Endothelial cell of umbilical vein (primary cell): Measurements from ENCODE around the gene AOX1. TPM values are rescaled to one million over a fixed set of nuclear protein-coding genes. Genes with fewer than 3 reads are reported as not detected.

ENCODE experiments used
- BruUV-seq: library from RNA; stranded (reverse); fragments of 400-500 nt; replicated peaks from 2 replicates; lab custom pipeline; 2021; lab: Mats Ljungman, UMichigan
- CTCF ChIA-PET: fragments of 300-600, 350-600 bp; sonication (Branson Sonifier 250); formaldehyde crosslinking; loops from one replicate; lab custom pipeline; 2021; ENCODE audit warnings: antibody characterized with exemption, inconsistent platforms; lab: Charles Lee
- POLR2A ChIA-PET: fragments of 300-600, 350-600 bp; sonication (Branson Sonifier 250); formaldehyde crosslinking; loops from one replicate; lab custom pipeline; 2021; ENCODE audit warnings: antibody characterized with exemption, inconsistent platforms; lab: Charles Lee
- DNase-seq: peaks from one replicate; pipeline ENCODE4 v3.0.0-alpha.2; 2011; ENCODE audit warnings: low read depth, low spot score
- FAIRE-seq: peaks from 2 replicates; lab custom pipeline; 2011; peaks lifted over from hg19 to GRCh38; lab: Jason Lieb, UNC
- H2AFZ ChIP-seq: 2 replicates; pipeline ENCODE4 v1.6.0; 2012; ENCODE audit warnings: low read depth, low read length, control low read depth, inconsistent platforms
- H3K27ac ChIP-seq: 2 replicates; pipeline ENCODE4 v1.5.1; 2011; ENCODE audit warnings: low read depth, mild to moderate bottlenecking, control low read depth, low read length, moderate library complexity; ENCODE audit not compliant: insufficient read depth
- H3K27me3 ChIP-seq, 2 experiments: 2 replicates each; pipeline versions ENCODE4 v1.6.0 to v1.6.1; 2011; ENCODE audit warnings: low read length in 2 of 2, mixed read lengths in 1 of 2; ENCODE audit not compliant: control insufficient read depth in 2 of 2, insufficient read depth in 2 of 2
- H3K36me3 ChIP-seq, 2 experiments: 2 replicates in 1 of 2; 3 replicates in 1 of 2; pipeline ENCODE4 v1.5.1; 2011; ENCODE audit warnings: low read length in 2 of 2, mild to moderate bottlenecking in 1 of 2, moderate library complexity in 1 of 2; ENCODE audit not compliant: control insufficient read depth in 2 of 2, insufficient read depth in 2 of 2; ENCODE audit errors: extremely low read depth in 1 of 2
- H3K4me1 ChIP-seq: 3 replicates; pipeline ENCODE4 v1.5.1; 2011; ENCODE audit warnings: mild to moderate bottlenecking, low read length; ENCODE audit not compliant: control insufficient read depth, insufficient read depth; ENCODE audit errors: extremely low read depth
- H3K4me2 ChIP-seq: 2 replicates; pipeline ENCODE4 v1.6.1; 2011; ENCODE audit warnings: low read length, control low read depth, mixed read lengths; ENCODE audit not compliant: insufficient read depth
- H3K4me3 ChIP-seq, 3 experiments: fragments of 200-600 bp in 1 of 3; sonication (generic), shearing (Covaris generic) in 1 of 3; replicated peaks in 1 of 3; 2 replicates each; pipeline ENCODE4 v1.5.1; 2011 to 2016; ENCODE audit warnings: control low read depth in 3 of 3, low read length in 3 of 3, mild to moderate bottlenecking in 2 of 3, inconsistent platforms in 1 of 3, low read depth in 1 of 3, moderate library complexity in 1 of 3; ENCODE audit not compliant: insufficient read depth in 1 of 3
- H3K79me2 ChIP-seq: 2 replicates; pipeline ENCODE4 v1.6.0; 2012; ENCODE audit warnings: low read length, inconsistent platforms; ENCODE audit not compliant: control insufficient read depth, insufficient read depth
- H3K9ac ChIP-seq: replicated peaks from 2 replicates; pipeline ENCODE3; 2011; ENCODE audit warnings: low read length, control low read depth; ENCODE audit not compliant: insufficient read depth; ENCODE audit errors: extremely low read depth
- H3K9me1 ChIP-seq: replicated peaks from 3 replicates; pipeline ENCODE4 v1.6.0; 2011; ENCODE audit warnings: mild to moderate bottlenecking, low read length; ENCODE audit not compliant: control insufficient read depth, insufficient read depth; ENCODE audit errors: extremely low read depth
- H3K9me3 ChIP-seq: replicated peaks from 2 replicates; pipeline ENCODE4 v1.5.1; 2012; ENCODE audit warnings: low read length, inconsistent platforms; ENCODE audit not compliant: control insufficient read depth, insufficient read depth
- H4K20me1 ChIP-seq: replicated peaks from 2 replicates; pipeline ENCODE3; 2011; ENCODE audit warnings: mild to moderate bottlenecking, low read length; ENCODE audit not compliant: control insufficient read depth, insufficient read depth; ENCODE audit errors: extremely low read depth
- EZH2 ChIP-seq: IDR thresholded peaks from 2 replicates; pipeline ENCODE4 v1.6.1; 2012; ENCODE audit warnings: borderline replicate concordance, low read depth, mild to moderate bottlenecking, moderate library complexity, low read length, inconsistent platforms; ENCODE audit not compliant: severe bottlenecking
- FOS ChIP-seq: IDR thresholded peaks from 2 replicates; pipeline ENCODE4 v1.6.1; 2011; ENCODE audit warnings: mild to moderate bottlenecking, low read length, moderate library complexity, borderline replicate concordance; ENCODE audit not compliant: insufficient read depth
- GATA2 ChIP-seq: IDR thresholded peaks from 2 replicates; pipeline ENCODE4 v1.7.0; 2011; ENCODE audit warnings: low read depth, mild to moderate bottlenecking, moderate library complexity, mixed read lengths, low read length; ENCODE audit not compliant: insufficient read length, insufficient read depth
- JUN ChIP-seq: IDR thresholded peaks from 2 replicates; pipeline ENCODE4 v1.6.1; 2011; ENCODE audit warnings: borderline replicate concordance, low read depth; ENCODE audit not compliant: insufficient read length, insufficient read depth
- MYC ChIP-seq: IDR thresholded peaks from one replicate; pipeline ENCODE4 v1.6.1; 2011; ENCODE audit warnings: mild to moderate bottlenecking, low read depth, low read length
- POLR2A ChIP-seq: IDR thresholded peaks from 2 replicates; pipeline ENCODE4 v1.6.1; 2012; ENCODE audit warnings: low read depth, mild to moderate bottlenecking, control low read depth, low read length
- POLR2AphosphoS5 ChIP-seq: IDR thresholded peaks from 2 replicates; pipeline ENCODE4 v1.6.1; 2012; ENCODE audit warnings: low read depth, mild to moderate bottlenecking, control low read depth, low read length, moderate library complexity; ENCODE audit not compliant: insufficient read depth
- dilution Hi-C: fragments of 300-500 bp; cut with MboI; formaldehyde crosslinking; loops from one replicate; pipeline ENCODE4 v1.15.0; 2019; ENCODE audit warnings: low sequenced_read_pairs; ENCODE audit not compliant: extremely low pct_ligation_motif_present
- intact Hi-C: fragments of 100-400 bp; cut with micrococcal nuclease; formaldehyde crosslinking; loops from one replicate; pipeline ENCODE4 v1.10.0; 2022
- polyA plus RNA-seq, 4 experiments: library from polyadenylated mRNA; depleted of rRNA in 3 of 4; stranded (reverse) in 3 of 4; unstranded in 1 of 4; fragments of >200 nt; gene quantifications; 2 replicates each; pipeline versions ENCODE4 v1.2.1 to v1.2.3, GENCODE V29; 2011 to 2012; ENCODE audit warnings: missing spikeins in 1 of 4
- total RNA-seq: library from RNA; stranded (reverse); gene quantifications from 2 replicates; pipeline ENCODE4 v1.2.3, GENCODE V29; 2021
- TF ChIP-seq, protein P1 (sequence below), 2 donors: IDR thresholded peaks; 1 replicate in 1 of 2; 2 replicates in 1 of 2; pipeline ENCODE4 v1.5.1; 2011; ENCODE audit warnings: low read length in 2 of 2, mild to moderate bottlenecking in 2 of 2, moderate library complexity in 2 of 2, control low read depth in 1 of 2, inconsistent platforms in 1 of 2, low read depth in 1 of 2; ENCODE audit not compliant: insufficient read depth in 1 of 2; ENCODE audit errors: extremely low read depth in 1 of 2
- TF ChIP-seq, protein P2 (sequence below): IDR thresholded peaks from 2 replicates; pipeline ENCODE4 v1.6.1; 2011; ENCODE audit not compliant: insufficient read depth, insufficient read length

The AOX1 gene
- total and polyA plus RNA-seq, 2 donors (not counting 3 experiments of a cell fraction or from before 2014, with no cell fraction given), result 0.03 to 0.46 TPM

DNA sequence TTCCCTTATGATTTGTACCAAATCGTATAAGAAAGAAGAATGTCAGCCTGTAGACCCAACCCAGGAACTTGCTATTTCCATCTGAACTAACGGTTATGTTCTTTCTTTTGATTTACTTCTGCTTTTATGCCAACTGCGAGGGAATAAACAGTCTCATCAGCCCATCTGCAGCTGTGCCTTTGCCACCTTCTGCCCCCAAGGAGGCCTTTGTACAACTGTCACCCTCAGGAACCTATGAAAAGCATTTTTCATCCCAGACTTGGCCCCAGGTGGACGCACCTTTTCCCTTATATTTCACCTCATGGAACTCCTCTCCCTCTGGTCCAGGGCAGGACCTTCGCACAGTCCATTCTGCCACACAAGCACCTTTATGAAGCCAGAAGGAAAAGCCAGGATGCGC, 109.8 kb downstream of the AOX1 start:
- no peaks in the 10 kb centered on the region for H3K4me1 ChIP-seq
- no peaks in the 10 kb centered on the region for H3K9me3 ChIP-seq
- no peak overlapping the region for H3K4me3 ChIP-seq
- no peak overlapping the region for H3K27ac ChIP-seq
- no peaks in the 10 kb centered on the region for H4K20me1 ChIP-seq
- no peak overlapping the region for H3K4me2 ChIP-seq
- DNase-seq, result no peak
- intact Hi-C loops (no loop called here), dilution Hi-C loops (no loop called here)
- no peaks in the 10 kb centered on the region for H3K79me2 ChIP-seq
- H3K9me1 ChIP-seq, result no peaks in the 10 kb centered on the region
- ChIA-PET CTCF (interaction anchor here (1.4 kb wide), 1 partner anchor 120 kb away, joined by 4 read pairs; no protein-coding TSS in a partner anchor), POLR2A (no interaction called here)
- H2AFZ ChIP-seq, result no peak overlapping the region
- no peaks in the 10 kb centered on the region for H3K36me3 ChIP-seq
- peaks cover 5 to 17% of the 10 kb centered on the region in 2 experiments for H3K27me3 ChIP-seq
- BruUV-seq, result no TSS peak
- no peak for TF ChIP-seq MYC
- TF ChIP-seq, protein P1, sequence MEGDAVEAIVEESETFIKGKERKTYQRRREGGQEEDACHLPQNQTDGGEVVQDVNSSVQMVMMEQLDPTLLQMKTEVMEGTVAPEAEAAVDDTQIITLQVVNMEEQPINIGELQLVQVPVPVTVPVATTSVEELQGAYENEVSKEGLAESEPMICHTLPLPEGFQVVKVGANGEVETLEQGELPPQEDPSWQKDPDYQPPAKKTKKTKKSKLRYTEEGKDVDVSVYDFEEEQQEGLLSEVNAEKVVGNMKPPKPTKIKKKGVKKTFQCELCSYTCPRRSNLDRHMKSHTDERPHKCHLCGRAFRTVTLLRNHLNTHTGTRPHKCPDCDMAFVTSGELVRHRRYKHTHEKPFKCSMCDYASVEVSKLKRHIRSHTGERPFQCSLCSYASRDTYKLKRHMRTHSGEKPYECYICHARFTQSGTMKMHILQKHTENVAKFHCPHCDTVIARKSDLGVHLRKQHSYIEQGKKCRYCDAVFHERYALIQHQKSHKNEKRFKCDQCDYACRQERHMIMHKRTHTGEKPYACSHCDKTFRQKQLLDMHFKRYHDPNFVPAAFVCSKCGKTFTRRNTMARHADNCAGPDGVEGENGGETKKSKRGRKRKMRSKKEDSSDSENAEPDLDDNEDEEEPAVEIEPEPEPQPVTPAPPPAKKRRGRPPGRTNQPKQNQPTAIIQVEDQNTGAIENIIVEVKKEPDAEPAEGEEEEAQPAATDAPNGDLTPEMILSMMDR (IDR thresholded peaks at IDR 0.05; ENCODE audit: extremely low read depth in 1 of 2, insufficient read depth in 1 of 2, low read depth in 1 of 2, low read length in 2 of 2), result no peak
- no peak for TF ChIP-seq GATA2
- no peak for TF ChIP-seq POLR2A
- no peak for TF ChIP-seq FOS
- TF ChIP-seq JUN, result no peak
- TF ChIP-seq EZH2, result no peak
- TF ChIP-seq, protein P2, sequence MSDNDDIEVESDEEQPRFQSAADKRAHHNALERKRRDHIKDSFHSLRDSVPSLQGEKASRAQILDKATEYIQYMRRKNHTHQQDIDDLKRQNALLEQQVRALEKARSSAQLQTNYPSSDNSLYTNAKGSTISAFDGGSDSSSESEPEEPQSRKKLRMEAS, result no peak
- no peak for TF ChIP-seq POLR2AphosphoS5
- FAIRE-seq, result no peak
- H3K9ac ChIP-seq, result no peak overlapping the region
